Tibial nerve (tissue), 3 donors: ENCODE results near the gene USP26.

Experiments used
- POLR2A ChIP-seq, 2 donors: fragments of 450-650 bp; IDR thresholded peaks; one replicate each; pipeline ENCODE4 v1.6.1; 2017; ENCODE audit warnings: antibody characterized with exemption in 2 of 2, mild to moderate bottlenecking in 2 of 2, moderate library complexity in 2 of 2
- TF ChIP-seq, protein P1 (sequence below), 5 experiments: fragments of 200-600 bp in 3 of 5; fragments of 450-650 bp in 2 of 5; sonication (generic) in 3 of 5; IDR thresholded peaks; one replicate each; pipeline ENCODE4 v1.5.1; 2016 to 2019; ENCODE audit warnings: antibody characterized with exemption in 5 of 5, mild to moderate bottlenecking in 3 of 5, moderate library complexity in 2 of 5

DNA sequence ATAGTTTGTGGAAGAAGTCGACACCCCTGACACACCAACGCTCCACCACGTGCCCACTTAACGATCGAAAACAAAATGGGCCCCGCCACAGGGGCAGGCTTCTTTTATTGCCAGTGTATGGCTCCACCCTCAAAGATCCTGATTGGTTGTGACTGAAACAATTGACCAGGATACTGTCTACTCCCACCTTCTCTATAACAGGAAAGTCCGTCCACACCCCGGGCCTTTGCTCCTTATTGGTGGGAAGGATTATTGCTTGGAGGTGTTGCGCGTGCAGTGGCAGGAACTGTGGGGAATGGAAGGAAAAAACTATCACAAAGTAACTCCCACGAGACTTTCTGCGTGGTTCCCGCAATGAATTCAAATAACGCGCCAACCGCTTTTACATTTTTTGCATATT is at the start of gene USP26:
- no peak for TF ChIP-seq POLR2A (IDR thresholded peaks at IDR 0.05)
- TF ChIP-seq, protein P1, sequence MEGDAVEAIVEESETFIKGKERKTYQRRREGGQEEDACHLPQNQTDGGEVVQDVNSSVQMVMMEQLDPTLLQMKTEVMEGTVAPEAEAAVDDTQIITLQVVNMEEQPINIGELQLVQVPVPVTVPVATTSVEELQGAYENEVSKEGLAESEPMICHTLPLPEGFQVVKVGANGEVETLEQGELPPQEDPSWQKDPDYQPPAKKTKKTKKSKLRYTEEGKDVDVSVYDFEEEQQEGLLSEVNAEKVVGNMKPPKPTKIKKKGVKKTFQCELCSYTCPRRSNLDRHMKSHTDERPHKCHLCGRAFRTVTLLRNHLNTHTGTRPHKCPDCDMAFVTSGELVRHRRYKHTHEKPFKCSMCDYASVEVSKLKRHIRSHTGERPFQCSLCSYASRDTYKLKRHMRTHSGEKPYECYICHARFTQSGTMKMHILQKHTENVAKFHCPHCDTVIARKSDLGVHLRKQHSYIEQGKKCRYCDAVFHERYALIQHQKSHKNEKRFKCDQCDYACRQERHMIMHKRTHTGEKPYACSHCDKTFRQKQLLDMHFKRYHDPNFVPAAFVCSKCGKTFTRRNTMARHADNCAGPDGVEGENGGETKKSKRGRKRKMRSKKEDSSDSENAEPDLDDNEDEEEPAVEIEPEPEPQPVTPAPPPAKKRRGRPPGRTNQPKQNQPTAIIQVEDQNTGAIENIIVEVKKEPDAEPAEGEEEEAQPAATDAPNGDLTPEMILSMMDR (IDR thresholded peaks at IDR 0.05) = no peak
